Activated CD4-positive, alpha-beta T cell treated with anti-CD3 and anti-CD28 coated beads, Interleukin-2, amount 10 ng/mL, durations not matched to agents 7 days and 5 days (primary cell): ENCODE data around the gene TMBIM6. TPM values are rescaled to one million over a fixed set of nuclear protein-coding genes. Genes with fewer than 3 reads are reported as not detected.
A peak's percentile ranks its signal among the peaks of the same experiment; 100 is the strongest.
"Not testable (repeated sequence)": the region's sequence is repeated elsewhere in the genome, so short reads cannot be mapped to it uniquely, and the experiment has no call there.

Experiments used
- CTCF ChIA-PET: fragments of 350-600 bp; sonication (Branson Sonifier 250); formaldehyde crosslinking; loops from one replicate; lab custom pipeline; 2021; ENCODE audit warnings: antibody characterized with exemption; lab: Charles Lee
- POLR2A ChIA-PET: fragments of 350-600 bp; sonication (Branson Sonifier 250); formaldehyde crosslinking; loops from one replicate; lab custom pipeline; 2021; ENCODE audit warnings: antibody characterized with exemption; lab: Charles Lee
- DNase-seq: peaks from one replicate; pipeline ENCODE4 v3.0.0-alpha.2; 2020
- H3K27ac Mint-ChIP-seq: one replicate; pipeline ENCODE4 v1.8.0; 2021; ENCODE audit warnings: mild to moderate bottlenecking, moderate library complexity, mixed read lengths
- H3K27me3 Mint-ChIP-seq: one replicate; pipeline ENCODE4 v1.8.0; 2021; ENCODE audit warnings: mixed read lengths
- H3K36me3 Mint-ChIP-seq: one replicate; pipeline ENCODE4 v1.8.0; 2021; ENCODE audit warnings: low read depth, mixed read lengths
- H3K4me1 Mint-ChIP-seq: one replicate; pipeline ENCODE4 v1.8.0; 2021; ENCODE audit warnings: mixed read lengths
- H3K4me3 Mint-ChIP-seq: one replicate; pipeline ENCODE4 v1.8.0; 2021; ENCODE audit warnings: mild to moderate bottlenecking, moderate library complexity, mixed read lengths
- H3K9me3 Mint-ChIP-seq: one replicate; pipeline ENCODE4 v1.8.0; 2021; ENCODE audit warnings: mixed read lengths
- total RNA-seq, 2 experiments: library from RNA; stranded (reverse); gene quantifications; one replicate each; pipeline ENCODE4 v1.2.3, GENCODE V29; 2021

Gene TMBIM6
- total RNA-seq, 2 experiments from 2014 or later, result 426 to 442 TPM

- peaks cover 1% of the 10 kb centered on the region for H3K36me3 Mint-ChIP-seq
- no peak overlapping the region for H3K4me3 Mint-ChIP-seq
- H3K9me3 Mint-ChIP-seq, result no peaks in the 10 kb centered on the region
- peaks cover 5% of the 10 kb centered on the region for H3K4me1 Mint-ChIP-seq
- ChIA-PET POLR2A (no interaction called here), CTCF (no interaction called here)
- peaks cover 14% of the 10 kb centered on the region for H3K27me3 Mint-ChIP-seq
- no peak overlapping the region for H3K27ac Mint-ChIP-seq
- no peak for DNase-seq
Observed at GRCh38 chr12:49733219-49734017, 7.9 kb upstream of the TMBIM6 start.

GRCh38 chr12:49734900-49735299 is 6.5 kb upstream of the TMBIM6 start:
- peaks cover 14% of the 10 kb centered on the region for H3K27me3 Mint-ChIP-seq
- H3K9me3 Mint-ChIP-seq, POLR2A ChIA-PET, DNase-seq, H3K4me3 Mint-ChIP-seq, H3K27ac Mint-ChIP-seq, H3K4me1 Mint-ChIP-seq, H3K36me3 Mint-ChIP-seq, CTCF ChIA-PET: not testable (repeated sequence)

- POLR2A ChIA-PET, H3K27ac Mint-ChIP-seq, H3K9me3 Mint-ChIP-seq, H3K27me3 Mint-ChIP-seq, H3K4me3 Mint-ChIP-seq, DNase-seq: not testable (repeated sequence)
- CTCF ChIA-PET, result interaction anchor here (1.0 to 2.1 kb wide), 3 partner anchors 24 to 100 kb away, joined by 3 to 5 read pairs (median 3); no protein-coding TSS in a partner anchor
- H3K4me1 Mint-ChIP-seq, result peaks cover 23% of the 10 kb centered on the region
- peaks cover 17% of the 10 kb centered on the region for H3K36me3 Mint-ChIP-seq
Observed at GRCh38 chr12:49738721-49739120, 2.6 kb upstream of the TMBIM6 start.

- POLR2A ChIA-PET, result not testable (repeated sequence)
Observed at GRCh38 chr12:49740277-49740676, 1.1 kb upstream of the TMBIM6 start.

GRCh38 chr12:49741882-49742620 is 694 bp downstream of the TMBIM6 start:
- ChIA-PET POLR2A (interaction anchor here (0.6 to 1.3 kb wide), 5 partner anchors 21 to 611 kb away, joined by 3 to 8 read pairs (median 4); partner anchors contain the start of genes PRPF40B and TUBA1B), CTCF (interaction anchor here (0.5 to 2.2 kb wide), 61 partner anchors 8 to 658 kb away, joined by 3 to 26 read pairs (median 4); partner anchors contain the start of genes BCDIN3D, FMNL3, NCKAP5L and PRPF40B)
- H3K4me3 Mint-ChIP-seq, result peak overlapping the region; percentile 82
- H3K27me3 Mint-ChIP-seq, result no peaks in the 10 kb centered on the region
- peak; percentile 90 for DNase-seq
- H3K27ac Mint-ChIP-seq, result peak overlapping the region; percentile 96
- H3K9me3 Mint-ChIP-seq, result no peaks in the 10 kb centered on the region
- peaks cover 32% of the 10 kb centered on the region for H3K36me3 Mint-ChIP-seq
- peaks cover 44% of the 10 kb centered on the region for H3K4me1 Mint-ChIP-seq

More at GRCh38 chr12:49740277-49740676, 1.1 kb upstream of the TMBIM6 start:
- H3K4me3 Mint-ChIP-seq, H3K27me3 Mint-ChIP-seq, DNase-seq, H3K27ac Mint-ChIP-seq, H3K9me3 Mint-ChIP-seq: not testable (repeated sequence)
- CTCF ChIA-PET, result interaction anchor here (0.6 to 2.2 kb wide), 19 partner anchors 17 to 316 kb away, joined by 3 to 26 read pairs (median 8); partner anchors contain the start of gene FMNL3
- peaks cover 33% of the 10 kb centered on the region for H3K4me1 Mint-ChIP-seq
- peaks cover 27% of the 10 kb centered on the region for H3K36me3 Mint-ChIP-seq

- no peak for DNase-seq
- no peaks in the 10 kb centered on the region for H3K9me3 Mint-ChIP-seq
- peaks cover 34% of the 10 kb centered on the region for H3K36me3 Mint-ChIP-seq
- ChIA-PET CTCF (interaction anchor here (1.1 to 1.8 kb wide), 5 partner anchors 8 to 122 kb away, joined by 3 to 6 read pairs (median 4); partner anchors contain the start of gene PRPF40B), POLR2A (interaction anchor here (0.6 kb wide), 1 partner anchor 80 kb away, joined by 3 read pairs; no protein-coding TSS in a partner anchor)
- no peak overlapping the region for H3K27ac Mint-ChIP-seq
- no peaks in the 10 kb centered on the region for H3K27me3 Mint-ChIP-seq
- H3K4me3 Mint-ChIP-seq, result no peak overlapping the region
- peaks cover 60% of the 10 kb centered on the region for H3K4me1 Mint-ChIP-seq
Observed at GRCh38 chr12:49744363-49744885, 3.1 kb downstream of the TMBIM6 start.

- Mint-ChIP-seq H3K27me3 (no peaks in the 10 kb centered on the region), H3K9me3 (no peaks in the 10 kb centered on the region), H3K4me1 (peaks cover 81% of the 10 kb centered on the region), H3K27ac (peak overlapping the region; percentile 41), H3K4me3 (no peak overlapping the region), H3K36me3 (peaks cover 43% of the 10 kb centered on the region)
- ChIA-PET POLR2A (no interaction called here), CTCF (interaction anchor here (0.5 to 1.6 kb wide), 8 partner anchors 13 to 382 kb away, joined by 3 to 8 read pairs (median 4); partner anchors contain the start of gene SPATS2)
- no peak for DNase-seq
Observed at GRCh38 chr12:49748306-49748705, 6.9 kb downstream of the TMBIM6 start.

- Mint-ChIP-seq H3K4me1 (peaks cover 81% of the 10 kb centered on the region), H3K9me3 (no peaks in the 10 kb centered on the region), H3K36me3 (peaks cover 43% of the 10 kb centered on the region), H3K27me3 (no peaks in the 10 kb centered on the region), H3K4me3 (no peak overlapping the region), H3K27ac (no peak overlapping the region)
- ChIA-PET POLR2A (no interaction called here), CTCF (interaction anchor here (0.9 to 1.6 kb wide), 8 partner anchors 11 to 382 kb away, joined by 3 to 8 read pairs (median 4); partner anchors contain the start of gene SPATS2)
- DNase-seq, result no peak
Observed at GRCh38 chr12:49748800-49749199, 7.4 kb downstream of the TMBIM6 start.

GRCh38 chr12:49750027-49750995 is 9.0 kb downstream of the TMBIM6 start:
- H3K36me3 Mint-ChIP-seq, result peaks cover 45% of the 10 kb centered on the region
- H3K27me3 Mint-ChIP-seq, result no peaks in the 10 kb centered on the region
- ChIA-PET CTCF (interaction anchor here (1.2 to 1.6 kb wide), 2 partner anchors 9 to 12 kb away, joined by 6 read pairs; partner anchors contain the start of gene TMBIM6), POLR2A (no interaction called here)
- peak; percentile 44 for DNase-seq
- peak overlapping the region; percentile 37 for H3K4me3 Mint-ChIP-seq
- peaks cover 73% of the 10 kb centered on the region for H3K4me1 Mint-ChIP-seq
- no peaks in the 10 kb centered on the region for H3K9me3 Mint-ChIP-seq
- H3K27ac Mint-ChIP-seq, result peak overlapping the region; percentile 81

- ChIA-PET POLR2A (no interaction called here), CTCF (interaction anchor here (1.0 kb wide), 1 partner anchor 9 kb away, joined by 4 read pairs; the partner anchor contains the start of gene TMBIM6)
- Mint-ChIP-seq H3K27me3 (no peaks in the 10 kb centered on the region), H3K4me3 (peak overlapping the region; percentile 11), H3K36me3 (peaks cover 47% of the 10 kb centered on the region), H3K9me3 (no peaks in the 10 kb centered on the region), H3K4me1 (peaks cover 73% of the 10 kb centered on the region), H3K27ac (peak overlapping the region; percentile 81)
- DNase-seq, result no peak
Observed at GRCh38 chr12:49750996-49751393, 9.6 kb downstream of the TMBIM6 start.
